GM23338 (cell line): Measurements from ENCODE around the gene STPG2.

Experiments
- CTCF ChIP-seq, 2 experiments: fragments of 200-600 bp in 1 of 2; sonication (generic) in 1 of 2; conservative IDR thresholded peaks; 2 replicates each; pipeline versions ENCODE4 v1.5.1 to v1.6.1; 2016 to 2017; ENCODE audit warnings: antibody characterized with exemption in 2 of 2, low read depth in 2 of 2, mild to moderate bottlenecking in 2 of 2, moderate library complexity in 1 of 2
- EZH2 ChIP-seq: fragments of 200-600 bp; sonication (generic); IDR thresholded peaks from one replicate; pipeline ENCODE4 v1.8.0; 2017; ENCODE audit warnings: antibody characterized with exemption, mild to moderate bottlenecking, low read depth; ENCODE audit not compliant: unreplicated experiment
- POLR2AphosphoS5 ChIP-seq: IDR thresholded peaks from 2 replicates; pipeline ENCODE4 v1.6.1; 2016; ENCODE audit warnings: antibody characterized with exemption, low read depth

GRCh38 chr4:97994765-97995465 is 148.4 kb downstream of the STPG2 start:
- TF ChIP-seq CTCF (conservative IDR thresholded peaks at IDR 0.05; ENCODE audit: low read depth in 2 of 2) = no peak
- TF ChIP-seq EZH2 = no peak
- TF ChIP-seq POLR2AphosphoS5 = no peak
